Fibroblast of lung (primary cell): ENCODE data around the gene EMID1. TPM values are rescaled to one million over a fixed set of nuclear protein-coding genes. Genes with fewer than 3 reads are reported as not detected.

Source experiments
- DNase-seq, 2 donors: peaks; one replicate each; pipeline versions ENCODE4 v3.0.0 to v3.0.0-alpha.2; 2010; ENCODE audit warnings: low read depth in 2 of 2
- H2AFZ ChIP-seq: 2 replicates; pipeline ENCODE4 v1.5.1; 2012; ENCODE audit warnings: low read length, control low read depth, inconsistent platforms
- H3K27ac ChIP-seq: 2 replicates; pipeline ENCODE4 v1.5.1; 2011; ENCODE audit warnings: low read length, control low read depth; ENCODE audit not compliant: insufficient read depth
- H3K27me3 ChIP-seq: 2 replicates; pipeline ENCODE4 v1.5.1; 2011; ENCODE audit warnings: mild to moderate bottlenecking, low read length; ENCODE audit not compliant: control insufficient read depth, insufficient read depth
- H3K36me3 ChIP-seq: 2 replicates; pipeline ENCODE4 v1.5.1; 2011; ENCODE audit warnings: low read length; ENCODE audit not compliant: control insufficient read depth, insufficient read depth
- H3K4me1 ChIP-seq: 2 replicates; pipeline ENCODE4 v1.5.1; 2011; ENCODE audit warnings: low read length; ENCODE audit not compliant: control insufficient read depth, insufficient read depth; ENCODE audit errors: extremely low read depth
- H3K4me2 ChIP-seq: 2 replicates; pipeline ENCODE4 v1.5.1; 2011; ENCODE audit warnings: low read length, control low read depth; ENCODE audit not compliant: insufficient read depth; ENCODE audit errors: extremely low read depth
- H3K4me3 ChIP-seq, 4 experiments: fragments of 200-600 bp in 1 of 4; sonication (generic) in 1 of 4; replicated peaks in 1 of 4; 2 replicates each; pipeline ENCODE4 v1.5.1; 2011 to 2016; ENCODE audit warnings: low read length in 4 of 4, low read depth in 3 of 4, mild to moderate bottlenecking in 3 of 4, control low read depth in 2 of 4, inconsistent platforms in 1 of 4, mixed read lengths in 1 of 4; ENCODE audit not compliant: insufficient read depth in 1 of 4; ENCODE audit errors: control extremely low read depth in 1 of 4
- H3K79me2 ChIP-seq: 2 replicates; pipeline ENCODE4 v1.5.1; 2012; ENCODE audit warnings: mild to moderate bottlenecking, low read length, inconsistent platforms; ENCODE audit not compliant: control insufficient read depth, insufficient read depth
- H3K9ac ChIP-seq: 2 replicates; pipeline ENCODE4 v1.5.1; 2011; ENCODE audit warnings: mild to moderate bottlenecking, low read length, control low read depth; ENCODE audit not compliant: insufficient read depth
- H3K9me3 ChIP-seq: 2 replicates; pipeline ENCODE4 v1.5.1; 2012; ENCODE audit warnings: low read depth, low read length; ENCODE audit not compliant: control insufficient read depth, insufficient read depth
- H4K20me1 ChIP-seq: 2 replicates; pipeline ENCODE4 v1.5.1; 2011; ENCODE audit warnings: low read length; ENCODE audit not compliant: control insufficient read depth, insufficient read depth; ENCODE audit errors: extremely low read depth
- EZH2 ChIP-seq: IDR thresholded peaks from 2 replicates; pipeline ENCODE4 v1.5.1; 2012; ENCODE audit warnings: low read length, control low read depth, mild to moderate bottlenecking; ENCODE audit errors: missing control alignments
- polyA plus RNA-seq, 2 donors: library from polyadenylated mRNA; depleted of rRNA in 1 of 2; stranded (reverse) in 1 of 2; unstranded in 1 of 2; fragments of >200 nt; gene quantifications; 2 replicates each; pipeline ENCODE4 v1.2.1, GENCODE V29; 2011 to 2012; ENCODE audit warnings: missing spikeins in 1 of 2
- total RNA-seq: library from RNA; depleted of rRNA; stranded (reverse); fragments of >200 nt; gene quantifications from 2 replicates; pipeline ENCODE4 v1.2.1, GENCODE V29; 2014
- TF ChIP-seq, protein P1 (sequence below), 2 donors: IDR thresholded peaks in 1 of 2; conservative IDR thresholded peaks in 1 of 2; 1 replicate in 1 of 2; 2 replicates in 1 of 2; pipeline ENCODE4 v1.5.1; 2011 to 2012; ENCODE audit warnings: low read length in 2 of 2, control low read depth in 1 of 2, inconsistent platforms in 1 of 2, low read depth in 1 of 2, mild to moderate bottlenecking in 1 of 2

The EMID1 gene
- total and polyA plus RNA-seq, 2 donors (not counting 1 experiment from before 2014, with no cell fraction given): 0.50 TPM; not detected in 1

DNA sequence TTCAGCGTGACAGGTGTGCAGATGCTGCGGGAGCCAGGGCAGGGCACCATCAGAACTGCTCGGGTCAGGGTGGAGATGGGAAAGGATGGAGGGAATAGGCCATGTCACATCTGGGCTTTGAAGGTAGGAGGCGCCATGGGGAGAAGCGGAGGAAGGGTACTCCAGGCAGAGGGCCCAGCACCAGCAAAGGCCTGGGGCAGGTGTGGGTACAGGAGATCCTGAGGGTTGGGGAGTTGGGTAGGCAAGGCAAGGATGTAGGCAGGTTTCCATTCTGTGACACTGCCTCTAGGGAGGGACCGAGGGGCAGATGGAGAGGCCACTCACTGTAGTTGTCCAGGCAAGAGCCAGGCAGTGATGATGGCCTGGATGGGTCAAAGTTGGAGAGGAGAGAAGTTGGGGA lies 8.5 kb downstream of the EMID1 start:
- Histone ChIP-seq H3K4me3 (no peak overlapping the region), H3K4me1 (no peaks in the 10 kb centered on the region), H4K20me1 (no peaks in the 10 kb centered on the region), H3K36me3 (no peaks in the 10 kb centered on the region), H2AFZ (no peak overlapping the region), H3K27ac (no peak overlapping the region), H3K27me3 (peaks cover 8% of the 10 kb centered on the region), H3K9me3 (no peaks in the 10 kb centered on the region), H3K79me2 (no peaks in the 10 kb centered on the region), H3K4me2 (no peak overlapping the region), H3K9ac (no peak overlapping the region)
- TF ChIP-seq EZH2: no peak
- TF ChIP-seq, protein P1, sequence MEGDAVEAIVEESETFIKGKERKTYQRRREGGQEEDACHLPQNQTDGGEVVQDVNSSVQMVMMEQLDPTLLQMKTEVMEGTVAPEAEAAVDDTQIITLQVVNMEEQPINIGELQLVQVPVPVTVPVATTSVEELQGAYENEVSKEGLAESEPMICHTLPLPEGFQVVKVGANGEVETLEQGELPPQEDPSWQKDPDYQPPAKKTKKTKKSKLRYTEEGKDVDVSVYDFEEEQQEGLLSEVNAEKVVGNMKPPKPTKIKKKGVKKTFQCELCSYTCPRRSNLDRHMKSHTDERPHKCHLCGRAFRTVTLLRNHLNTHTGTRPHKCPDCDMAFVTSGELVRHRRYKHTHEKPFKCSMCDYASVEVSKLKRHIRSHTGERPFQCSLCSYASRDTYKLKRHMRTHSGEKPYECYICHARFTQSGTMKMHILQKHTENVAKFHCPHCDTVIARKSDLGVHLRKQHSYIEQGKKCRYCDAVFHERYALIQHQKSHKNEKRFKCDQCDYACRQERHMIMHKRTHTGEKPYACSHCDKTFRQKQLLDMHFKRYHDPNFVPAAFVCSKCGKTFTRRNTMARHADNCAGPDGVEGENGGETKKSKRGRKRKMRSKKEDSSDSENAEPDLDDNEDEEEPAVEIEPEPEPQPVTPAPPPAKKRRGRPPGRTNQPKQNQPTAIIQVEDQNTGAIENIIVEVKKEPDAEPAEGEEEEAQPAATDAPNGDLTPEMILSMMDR (conservative IDR thresholded peaks at IDR 0.05 in 1 of 2, IDR thresholded peaks at IDR 0.05 in 1 of 2; ENCODE audit: low read depth in 1 of 2, low read length in 2 of 2): no peak
- DNase-seq: no peak

DNA sequence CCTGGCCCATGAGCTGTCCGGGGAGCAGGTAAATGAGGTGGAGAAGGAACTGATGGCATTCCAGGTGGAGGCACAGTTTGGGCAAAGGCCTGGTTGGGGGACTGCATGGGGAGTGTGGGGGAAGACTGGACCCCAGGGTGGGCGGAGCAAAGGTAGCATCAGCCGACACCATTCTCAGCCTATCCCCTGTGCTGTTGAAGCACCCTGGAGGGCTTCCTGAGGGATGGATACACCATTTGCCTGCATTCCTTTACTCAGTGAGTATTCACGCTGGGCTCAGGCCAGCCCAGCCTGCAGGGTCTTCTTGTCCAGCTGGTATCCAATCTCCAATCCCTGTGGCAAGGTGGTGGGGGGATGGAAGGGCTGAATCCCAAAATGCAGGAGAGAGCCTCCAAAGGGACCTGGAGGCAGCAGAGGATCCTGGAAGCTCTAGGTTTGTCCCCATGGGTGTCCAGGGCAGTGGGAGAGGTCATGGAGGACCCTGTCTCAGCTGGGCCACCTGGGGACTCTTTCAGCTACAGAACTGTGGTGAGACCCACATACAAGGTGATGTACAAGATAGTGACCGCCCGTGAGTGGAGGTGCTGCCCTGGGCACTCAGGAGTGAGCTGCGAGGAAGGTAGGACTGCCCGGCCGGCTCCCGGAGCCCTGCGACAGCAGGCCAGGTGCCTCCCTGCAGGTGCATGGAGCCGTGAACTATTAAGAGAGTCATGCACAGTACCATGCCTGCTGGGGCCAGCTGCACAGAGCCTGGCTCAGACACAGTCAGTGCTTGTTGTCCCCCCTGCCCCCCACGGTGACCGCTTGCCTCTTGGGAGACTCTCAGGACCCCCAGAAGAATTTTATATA lies 9.5 kb downstream of the EMID1 start:
- Histone ChIP-seq H3K9me3 (no peaks in the 10 kb centered on the region), H3K79me2 (no peaks in the 10 kb centered on the region), H3K36me3 (no peaks in the 10 kb centered on the region), H3K27ac (no peak overlapping the region), H3K4me3 (no peak overlapping the region), H3K27me3 (peaks cover 8% of the 10 kb centered on the region), H2AFZ (no peak overlapping the region), H4K20me1 (no peaks in the 10 kb centered on the region), H3K4me2 (no peak overlapping the region), H3K4me1 (no peaks in the 10 kb centered on the region), H3K9ac (no peak overlapping the region)
- DNase-seq: no peak
- TF ChIP-seq, protein P1 (conservative IDR thresholded peaks at IDR 0.05 in 1 of 2, IDR thresholded peaks at IDR 0.05 in 1 of 2; ENCODE audit: low read depth in 1 of 2, low read length in 2 of 2): no peak
- no peak for TF ChIP-seq EZH2

DNA sequence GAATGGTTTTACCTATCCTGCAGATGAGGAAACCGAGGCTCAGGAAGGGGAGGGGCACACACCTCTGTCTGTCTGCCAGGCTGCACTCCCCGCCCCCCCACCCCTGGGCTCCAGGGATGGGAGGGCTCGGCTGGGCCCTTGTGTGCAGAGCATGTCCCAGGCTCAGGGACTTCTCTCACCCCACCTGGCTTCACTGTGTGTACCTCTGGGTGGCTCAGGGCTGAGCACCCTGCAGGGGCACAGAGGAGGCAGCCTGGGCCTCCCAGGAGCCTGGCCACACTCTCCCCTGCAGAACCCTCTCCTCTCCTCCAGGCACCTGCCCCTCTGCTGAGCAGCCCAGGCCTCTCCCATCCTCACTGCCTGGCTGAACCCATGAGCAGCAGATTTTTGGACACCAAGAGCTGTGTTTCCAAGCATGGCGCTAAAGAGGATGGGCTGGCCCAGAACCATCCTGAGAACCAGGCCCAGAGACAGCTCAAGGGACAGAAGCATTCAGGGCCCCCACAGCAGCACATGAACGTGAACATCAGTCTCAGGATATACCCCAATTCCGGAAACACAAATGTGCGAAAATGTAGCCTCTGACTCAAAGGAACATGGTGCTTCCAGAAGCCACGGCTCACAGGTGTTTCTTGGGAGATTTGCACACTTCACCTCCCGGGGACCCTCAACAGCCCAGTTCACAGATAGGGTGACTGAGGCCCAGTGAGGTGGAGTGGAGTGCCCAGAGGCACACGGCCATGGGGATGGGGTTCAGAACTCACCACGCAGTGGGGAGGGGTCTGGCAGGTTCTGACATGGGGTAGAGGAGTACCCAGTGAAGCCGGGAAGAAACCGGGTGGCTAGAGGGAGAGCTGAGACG lies 10.5 kb downstream of the EMID1 start:
- DNase-seq: no peak
- TF ChIP-seq EZH2: no peak
- TF ChIP-seq, protein P1 (conservative IDR thresholded peaks at IDR 0.05 in 1 of 2, IDR thresholded peaks at IDR 0.05 in 1 of 2; ENCODE audit: low read depth in 1 of 2, low read length in 2 of 2): no peak
- Histone ChIP-seq H3K79me2 (no peaks in the 10 kb centered on the region), H3K27ac (no peak overlapping the region), H3K9me3 (no peaks in the 10 kb centered on the region), H3K4me1 (no peaks in the 10 kb centered on the region), H3K9ac (no peak overlapping the region), H3K4me2 (no peak overlapping the region), H3K4me3 (no peak overlapping the region), H4K20me1 (no peaks in the 10 kb centered on the region), H3K36me3 (no peaks in the 10 kb centered on the region), H2AFZ (no peak overlapping the region), H3K27me3 (peaks cover 6% of the 10 kb centered on the region)
